ENCODE measurements around the gene EXOC4.

Gene EXOC4

GRCh38 chr7:133602291-133602690 is 349.4 kb downstream of the EXOC4 start (continued):
- TF ChIP-seq ZBTB49 (tag by site-specific recombination; IDR thresholded peaks at IDR 0.05; ENCODE audit: low read depth) (no peak), ZBTB1 (tag by site-specific recombination; IDR thresholded peaks at IDR 0.05) (no peak), PRDM6 (tag by site-specific recombination; IDR thresholded peaks at IDR 0.05) (peak; percentile 53), ZFHX2 (tag by site-specific recombination; conservative IDR thresholded peaks at IDR 0.05) (no peak), ZBTB10 (tag by site-specific recombination; IDR thresholded peaks at IDR 0.05) (no peak), OVOL3 (tag by site-specific recombination; IDR thresholded peaks at IDR 0.05) (no peak), ZNF571 (tag by site-specific recombination; IDR thresholded peaks at IDR 0.05) (no peak), ZNF423 (tag by site-specific recombination; IDR thresholded peaks at IDR 0.05) (no peak), AEBP2 (tag by site-specific recombination; IDR thresholded peaks at IDR 0.05; ENCODE audit: borderline replicate concordance) (no peak), PRDM4 (tag by site-specific recombination; IDR thresholded peaks at IDR 0.05) (0 out of 2 replicates have a peak, but pooled peaks have one; percentile 9), ZBTB17 (tag by site-specific recombination; IDR thresholded peaks at IDR 0.05) (peak; percentile 61), ZNF843 (tag by site-specific recombination; IDR thresholded peaks at IDR 0.05) (peak; percentile 71; the same call in 1 of the 2 replicates), OSR2 (tag by site-specific recombination; IDR thresholded peaks at IDR 0.05) (peak; percentile 43; the same call in 1 of the 2 replicates), ZNF580 (tag by site-specific recombination; IDR thresholded peaks at IDR 0.05) (no peak), ZFP69B (tag by site-specific recombination; IDR thresholded peaks at IDR 0.05) (no peak), ZXDB (tag by site-specific recombination; IDR thresholded peaks at IDR 0.05) (peak; percentile 54), RBAK (tag by site-specific recombination; IDR thresholded peaks at IDR 0.05) (no peak), ZNF629 (tag by site-specific recombination; IDR thresholded peaks at IDR 0.05) (no peak), ZNF692 (tag by site-specific recombination; IDR thresholded peaks at IDR 0.05) (0 out of 2 replicates have a peak, but pooled peaks have one; percentile 16)
